ENCODE measurements around the gene METTL14. TPM values are rescaled to one million over a fixed set of nuclear protein-coding genes. Genes with fewer than 3 reads are reported as not detected.
A peak's percentile ranks its signal among the peaks of the same experiment; 100 is the strongest.

The METTL14 gene
- total RNA-seq, 1 donor from 2014 or later: 46.4 TPM

DNA sequence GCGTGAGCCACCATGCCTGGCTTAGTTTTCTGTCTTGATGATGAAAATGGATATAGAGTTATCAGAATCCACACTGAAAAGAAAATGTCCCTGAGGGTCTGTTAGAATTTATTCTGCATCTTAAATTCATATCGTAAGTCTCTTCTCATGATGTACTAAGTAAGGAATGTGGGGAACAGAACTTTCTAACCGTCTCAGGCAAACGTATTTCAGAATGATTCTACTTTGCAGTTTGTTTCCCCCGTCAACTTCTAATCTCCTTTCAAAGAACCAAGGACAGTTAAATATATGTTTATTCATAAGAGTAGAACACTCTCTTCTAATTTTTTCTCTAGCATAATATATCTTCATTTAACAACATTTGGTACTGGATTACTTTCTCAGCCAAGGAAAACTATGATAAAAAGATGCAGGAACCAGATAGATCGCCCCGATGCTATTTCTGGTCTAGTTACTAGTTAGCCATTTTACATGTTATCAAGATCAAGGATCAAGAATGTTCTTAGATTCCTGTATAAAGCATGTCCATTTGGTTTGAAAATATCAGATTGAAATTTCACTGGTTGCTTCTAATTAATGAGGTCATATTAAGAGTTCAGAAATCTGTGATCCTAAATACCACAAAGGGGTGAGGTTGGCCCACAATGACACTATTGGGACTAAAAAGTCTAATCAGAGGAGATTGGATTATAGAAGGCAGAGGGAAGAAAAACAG, 49.5 kb downstream of the METTL14 start:
- Mint-ChIP-seq H3K4me1 (ENCODE audit: low read depth, unreplicated experiment) (peaks cover 5% of the 10 kb centered on the region), H3K27me3 (ENCODE audit: unreplicated experiment) (no peaks in the 10 kb centered on the region), H3K4me3 (ENCODE audit: unreplicated experiment) (no peak overlapping the region), H3K27ac (ENCODE audit: unreplicated experiment) (no peak overlapping the region), H3K36me3 (ENCODE audit: unreplicated experiment) (no peaks in the 10 kb centered on the region), H3K9me3 (ENCODE audit: unreplicated experiment) (no peaks in the 10 kb centered on the region)
- DNase-seq: no peak
- TF ChIP-seq, protein P1, sequence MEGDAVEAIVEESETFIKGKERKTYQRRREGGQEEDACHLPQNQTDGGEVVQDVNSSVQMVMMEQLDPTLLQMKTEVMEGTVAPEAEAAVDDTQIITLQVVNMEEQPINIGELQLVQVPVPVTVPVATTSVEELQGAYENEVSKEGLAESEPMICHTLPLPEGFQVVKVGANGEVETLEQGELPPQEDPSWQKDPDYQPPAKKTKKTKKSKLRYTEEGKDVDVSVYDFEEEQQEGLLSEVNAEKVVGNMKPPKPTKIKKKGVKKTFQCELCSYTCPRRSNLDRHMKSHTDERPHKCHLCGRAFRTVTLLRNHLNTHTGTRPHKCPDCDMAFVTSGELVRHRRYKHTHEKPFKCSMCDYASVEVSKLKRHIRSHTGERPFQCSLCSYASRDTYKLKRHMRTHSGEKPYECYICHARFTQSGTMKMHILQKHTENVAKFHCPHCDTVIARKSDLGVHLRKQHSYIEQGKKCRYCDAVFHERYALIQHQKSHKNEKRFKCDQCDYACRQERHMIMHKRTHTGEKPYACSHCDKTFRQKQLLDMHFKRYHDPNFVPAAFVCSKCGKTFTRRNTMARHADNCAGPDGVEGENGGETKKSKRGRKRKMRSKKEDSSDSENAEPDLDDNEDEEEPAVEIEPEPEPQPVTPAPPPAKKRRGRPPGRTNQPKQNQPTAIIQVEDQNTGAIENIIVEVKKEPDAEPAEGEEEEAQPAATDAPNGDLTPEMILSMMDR (IDR thresholded peaks at IDR 0.05; ENCODE audit: partially characterized antibody, unreplicated experiment): no peak

DNA sequence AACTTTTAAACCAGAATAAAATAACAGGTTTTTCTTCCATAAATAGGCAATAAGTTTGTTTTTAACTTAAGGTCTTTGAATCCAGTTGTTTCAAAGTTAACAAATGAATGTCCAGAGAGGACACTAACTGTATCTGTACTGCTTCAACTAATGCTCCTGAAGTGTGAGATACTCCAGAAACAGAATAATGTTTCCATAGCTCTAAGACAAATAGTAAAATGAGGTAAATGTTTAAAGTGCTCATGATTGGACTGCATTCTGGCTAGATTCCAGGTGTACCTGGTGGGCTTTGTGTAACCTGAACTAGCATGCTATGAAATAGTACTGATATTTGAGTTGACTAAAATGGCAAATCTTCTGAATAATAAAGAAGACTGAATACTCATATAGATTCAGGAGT, 51.7 kb downstream of the METTL14 start:
- no peak for DNase-seq
- TF ChIP-seq, protein P1 (IDR thresholded peaks at IDR 0.05; ENCODE audit: partially characterized antibody, unreplicated experiment): no peak
- Mint-ChIP-seq H3K27ac (ENCODE audit: unreplicated experiment) (no peak overlapping the region), H3K4me1 (ENCODE audit: low read depth, unreplicated experiment) (peaks cover 5% of the 10 kb centered on the region), H3K9me3 (ENCODE audit: unreplicated experiment) (no peaks in the 10 kb centered on the region), H3K27me3 (ENCODE audit: unreplicated experiment) (no peaks in the 10 kb centered on the region), H3K36me3 (ENCODE audit: unreplicated experiment) (no peaks in the 10 kb centered on the region), H3K4me3 (ENCODE audit: unreplicated experiment) (no peak overlapping the region)

DNA sequence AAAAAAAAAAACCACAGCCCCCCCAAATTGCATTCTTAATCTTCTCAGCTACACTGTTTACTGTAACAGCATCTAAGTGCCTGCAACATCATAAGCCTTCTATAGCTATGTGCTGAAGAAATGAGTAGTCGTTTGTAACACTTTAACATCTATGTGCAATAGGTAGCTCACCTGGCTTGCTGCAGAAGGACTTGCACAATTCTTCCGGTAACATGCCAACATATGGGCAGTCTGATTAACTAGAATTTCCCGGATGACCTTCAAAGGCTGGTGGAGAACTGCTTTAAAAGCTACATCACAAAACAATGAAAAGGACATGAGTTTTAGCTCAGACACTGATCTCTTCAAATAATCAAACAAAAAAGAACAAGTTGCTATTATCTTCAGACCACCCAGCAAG, 52.9 kb downstream of the METTL14 start:
- H3K27me3 Mint-ChIP-seq (ENCODE audit: unreplicated experiment): no peaks in the 10 kb centered on the region
- TF ChIP-seq, protein P1 (IDR thresholded peaks at IDR 0.05; ENCODE audit: partially characterized antibody, unreplicated experiment): no peak
- no peak overlapping the region for H3K4me3 Mint-ChIP-seq (ENCODE audit: unreplicated experiment)
- H3K36me3 Mint-ChIP-seq (ENCODE audit: unreplicated experiment): no peaks in the 10 kb centered on the region
- no peak for DNase-seq
- no peaks in the 10 kb centered on the region for H3K9me3 Mint-ChIP-seq (ENCODE audit: unreplicated experiment)
- H3K27ac Mint-ChIP-seq (ENCODE audit: unreplicated experiment): no peak overlapping the region
- H3K4me1 Mint-ChIP-seq (ENCODE audit: low read depth, unreplicated experiment): peaks cover 1% of the 10 kb centered on the region

DNA sequence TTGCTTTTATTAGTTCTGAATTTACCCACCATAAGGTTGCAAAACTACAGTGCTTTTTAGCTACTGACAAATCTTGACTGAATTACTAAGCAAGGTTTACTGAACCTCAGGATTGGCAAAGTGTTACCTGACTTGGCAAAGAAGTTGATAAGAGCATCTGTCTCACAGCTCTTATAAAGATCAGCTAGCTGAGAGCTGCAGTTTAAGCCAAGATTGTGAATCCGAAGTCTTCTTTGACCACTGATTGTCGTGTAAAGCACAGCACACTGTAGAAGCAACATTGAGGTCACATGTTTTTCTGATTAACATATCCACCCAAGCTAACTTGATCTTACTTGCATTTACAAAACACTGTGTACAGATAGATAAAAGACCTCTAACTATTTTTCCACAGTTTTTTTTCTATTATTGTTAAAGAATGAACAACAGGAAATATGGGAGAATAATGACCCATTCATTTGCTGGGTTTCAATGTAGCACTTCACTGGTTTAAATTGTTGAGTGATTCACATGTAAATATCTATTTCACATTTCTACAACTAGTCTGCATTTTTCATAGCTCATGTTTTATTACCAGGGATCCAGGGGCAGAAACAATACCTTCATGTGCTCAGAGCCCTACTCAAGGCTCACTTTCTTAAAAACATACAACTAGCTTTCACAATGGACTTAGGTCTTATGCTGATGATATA, 54.0 kb downstream of the METTL14 start:
- Mint-ChIP-seq H3K36me3 (ENCODE audit: unreplicated experiment) (no peaks in the 10 kb centered on the region), H3K4me1 (ENCODE audit: low read depth, unreplicated experiment) (no peaks in the 10 kb centered on the region), H3K27me3 (ENCODE audit: unreplicated experiment) (no peaks in the 10 kb centered on the region), H3K4me3 (ENCODE audit: unreplicated experiment) (no peak overlapping the region), H3K27ac (ENCODE audit: unreplicated experiment) (no peak overlapping the region), H3K9me3 (ENCODE audit: unreplicated experiment) (no peaks in the 10 kb centered on the region)
- no peak for DNase-seq
- TF ChIP-seq, protein P1 (IDR thresholded peaks at IDR 0.05; ENCODE audit: partially characterized antibody, unreplicated experiment): no peak

DNA sequence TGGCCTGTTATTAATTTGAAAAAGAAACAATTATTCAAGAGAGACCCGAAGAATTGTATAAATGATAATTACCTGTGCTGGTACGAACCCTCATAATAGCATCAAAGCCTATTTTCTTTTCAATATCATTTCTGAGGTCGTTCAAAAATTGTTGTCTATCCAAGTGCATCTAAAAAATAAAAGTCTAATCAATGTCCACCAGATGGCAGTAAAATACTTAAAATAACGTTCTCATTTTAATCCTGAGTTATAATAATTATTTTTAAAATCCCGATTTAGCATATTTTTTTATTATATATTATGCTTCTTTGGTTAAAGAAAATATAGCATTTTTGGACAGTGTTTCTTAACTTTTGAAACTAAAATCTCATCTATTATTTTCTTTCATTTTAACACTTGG, 55.7 kb downstream of the METTL14 start:
- no peak overlapping the region for H3K27ac Mint-ChIP-seq (ENCODE audit: unreplicated experiment)
- no peaks in the 10 kb centered on the region for H3K36me3 Mint-ChIP-seq (ENCODE audit: unreplicated experiment)
- TF ChIP-seq, protein P1 (IDR thresholded peaks at IDR 0.05; ENCODE audit: partially characterized antibody, unreplicated experiment): peak; percentile 73
- no peak for DNase-seq
- no peaks in the 10 kb centered on the region for H3K9me3 Mint-ChIP-seq (ENCODE audit: unreplicated experiment)
- H3K27me3 Mint-ChIP-seq (ENCODE audit: unreplicated experiment): no peaks in the 10 kb centered on the region
- H3K4me1 Mint-ChIP-seq (ENCODE audit: low read depth, unreplicated experiment): no peaks in the 10 kb centered on the region
- H3K4me3 Mint-ChIP-seq (ENCODE audit: unreplicated experiment): no peak overlapping the region

Measured in glutamatergic neuron (in vitro differentiated cells).